Activated T-cell treated with anti-CD3 and anti-CD28 coated beads, Interleukin-2, amount 50 U/mL, for 72 hours (primary cell): Measurements from ENCODE around the gene CAPS2. TPM values are rescaled to one million over a fixed set of nuclear protein-coding genes. Genes with fewer than 3 reads are reported as not detected.

Experiments used
- ATAC-seq, 2 donors: fragments of 150-1000 bp; cut with Tn5 transposase; replicated peaks in 1 of 2; 2 replicates each; pipeline ENCODE4 v1.10.0; 2021; ENCODE audit warnings: moderate library complexity in 2 of 2, mild to moderate bottlenecking in 1 of 2
- DNase-seq, 2 donors: peaks; one replicate each; pipeline ENCODE4 v3.0.0; 2021 to 2022; ENCODE audit warnings: mixed read lengths in 1 of 2
- H3K27ac Mint-ChIP-seq: one replicate; pipeline ENCODE4 v1.8.0; 2022; ENCODE audit warnings: mild to moderate bottlenecking, moderate library complexity, mixed read lengths
- H3K27me3 Mint-ChIP-seq: one replicate; pipeline ENCODE4 v1.8.0; 2022; ENCODE audit warnings: low read depth, mixed read lengths
- H3K36me3 Mint-ChIP-seq, 2 donors: one replicate each; pipeline ENCODE4 v1.8.0; 2022; ENCODE audit warnings: mixed read lengths in 2 of 2, mild to moderate bottlenecking in 1 of 2; ENCODE audit not compliant: insufficient read depth in 2 of 2
- H3K4me1 Mint-ChIP-seq: one replicate; pipeline ENCODE4 v1.8.0; 2022; ENCODE audit warnings: low read depth, mixed read lengths
- H3K4me3 Mint-ChIP-seq, 2 donors: one replicate each; pipeline ENCODE4 v1.8.0; 2022; ENCODE audit warnings: mild to moderate bottlenecking in 2 of 2, mixed read lengths in 2 of 2, moderate library complexity in 2 of 2
- H3K9me3 Mint-ChIP-seq, 2 donors: one replicate each; pipeline ENCODE4 v1.8.0; 2022; ENCODE audit warnings: mixed read lengths in 2 of 2
- total RNA-seq, 2 donors: library from RNA; stranded (reverse); gene quantifications; one replicate each; pipeline ENCODE4 v1.2.3, GENCODE V29; 2022

CAPS2 gene
- total RNA-seq, 2 donors from 2014 or later = 4.3 to 6.3 TPM

- DNase-seq = no peak
- no peaks in the 10 kb centered on the region for H3K4me1 Mint-ChIP-seq
- H3K27ac Mint-ChIP-seq = no peak overlapping the region
- H3K36me3 Mint-ChIP-seq = no peaks in the 10 kb centered on the region
- ATAC-seq = no peak
- H3K27me3 Mint-ChIP-seq = no peaks in the 10 kb centered on the region
- H3K9me3 Mint-ChIP-seq = peaks cover 2 to 4% of the 10 kb centered on the region in 2 donors
- no peak overlapping the region for H3K4me3 Mint-ChIP-seq
Observed at GRCh38 chr12:75227132-75227531, 103.0 kb downstream of the CAPS2 start.

Other genes starting within 250 kb of the CAPS2 start
- gene KCNC2, start 120.5 kb downstream of the CAPS2 start, total RNA-seq = not detected
- not detected for gene GLIPR1L1, start 4.3 kb upstream of the CAPS2 start, total RNA-seq
- gene GLIPR1L2, start 60.8 kb upstream of the CAPS2 start, total RNA-seq = under 1 TPM; 0.16 to 0.50 TPM
- gene GLIPR1, start 150.4 kb upstream of the CAPS2 start, total RNA-seq = 1 to 10 TPM; 6.3 to 10.0 TPM
- 10 to 100 TPM; 78.2 to 80.1 TPM for gene KRR1, start 181.3 kb upstream of the CAPS2 start, total RNA-seq